ENCODE results near the gene LRRC18. TPM values are rescaled to one million over a fixed set of nuclear protein-coding genes. Genes with fewer than 3 reads are reported as not detected.

LRRC18 gene
- total and polyA plus RNA-seq, 9 donors, result 0.09 to 0.24 (median 0.18) TPM; not detected in 2

- no peaks in the 10 kb centered on the region for H3K9me3 ChIP-seq (replicated peaks; ENCODE audit: control insufficient read depth, low read depth, low read length)
- 88% methylated on average over 5 of the region's 12 CpGs for WGBS (ENCODE audit: insufficient coverage)
- peaks cover 2% of the 10 kb centered on the region for H3K27me3 ChIP-seq (ENCODE audit: control insufficient read depth, insufficient read depth, low read length)
- H3K4me3 ChIP-seq (ENCODE audit: low read length), result no peak overlapping the region
- DNase-seq, result peak; percentile 65
- H3K4me1 ChIP-seq (ENCODE audit: control insufficient read depth, insufficient read depth, low read length), result peaks cover 34% of the 10 kb centered on the region
- no peaks in the 10 kb centered on the region for H3K36me3 ChIP-seq (ENCODE audit: control insufficient read depth, insufficient read depth, low read length)
- H3K27ac ChIP-seq (ENCODE audit: low read length), result no peak overlapping the region
These were observed 7.4 kb upstream of the LRRC18 start for GRCh38 chr10:48946891-48947500.

GRCh38 chr10:48946332-48946731 lies 6.7 kb upstream of the LRRC18 start:
- no peak overlapping the region for H3K27ac ChIP-seq (ENCODE audit: low read length)
- WGBS (ENCODE audit: insufficient coverage), result 100% methylated on average over 2 of the region's 5 CpGs
- peaks cover 2% of the 10 kb centered on the region for H3K27me3 ChIP-seq (ENCODE audit: control insufficient read depth, insufficient read depth, low read length)
- H3K36me3 ChIP-seq (ENCODE audit: control insufficient read depth, insufficient read depth, low read length), result no peaks in the 10 kb centered on the region
- H3K4me1 ChIP-seq (ENCODE audit: control insufficient read depth, insufficient read depth, low read length), result peaks cover 28% of the 10 kb centered on the region
- H3K9me3 ChIP-seq (replicated peaks; ENCODE audit: control insufficient read depth, low read depth, low read length), result no peaks in the 10 kb centered on the region
- H3K4me3 ChIP-seq (ENCODE audit: low read length), result no peak overlapping the region
- no peak for DNase-seq

GRCh38 chr10:48945441-48946130 lies 5.9 kb upstream of the LRRC18 start:
- Histone ChIP-seq H3K4me3 (ENCODE audit: low read length) (no peak overlapping the region), H3K36me3 (ENCODE audit: control insufficient read depth, insufficient read depth, low read length) (no peaks in the 10 kb centered on the region), H3K4me1 (ENCODE audit: control insufficient read depth, insufficient read depth, low read length) (peaks cover 22% of the 10 kb centered on the region), H3K27ac (ENCODE audit: low read length) (peak overlapping the region; percentile 55), H3K9me3 (replicated peaks; ENCODE audit: control insufficient read depth, low read depth, low read length) (no peaks in the 10 kb centered on the region), H3K27me3 (ENCODE audit: control insufficient read depth, insufficient read depth, low read length) (no peaks in the 10 kb centered on the region)
- peak; percentile 73 for DNase-seq
- 32% methylated on average over 4 of the region's 6 CpGs for WGBS (ENCODE audit: insufficient coverage)

GRCh38 chr10:48944171-48944570 lies 4.5 kb upstream of the LRRC18 start:
- Histone ChIP-seq H3K36me3 (ENCODE audit: control insufficient read depth, insufficient read depth, low read length) (no peaks in the 10 kb centered on the region), H3K27me3 (ENCODE audit: control insufficient read depth, insufficient read depth, low read length) (no peaks in the 10 kb centered on the region), H3K4me3 (ENCODE audit: low read length) (no peak overlapping the region), H3K27ac (ENCODE audit: low read length) (no peak overlapping the region), H3K9me3 (replicated peaks; ENCODE audit: control insufficient read depth, low read depth, low read length) (no peaks in the 10 kb centered on the region), H3K4me1 (ENCODE audit: control insufficient read depth, insufficient read depth, low read length) (peaks cover 22% of the 10 kb centered on the region)
- WGBS (ENCODE audit: insufficient coverage), result 88% methylated on average over 2 of the region's 3 CpGs
- DNase-seq, result no peak

GRCh38 chr10:48943096-48943495 lies 3.5 kb upstream of the LRRC18 start:
- Histone ChIP-seq H3K27me3 (ENCODE audit: control insufficient read depth, insufficient read depth, low read length) (no peaks in the 10 kb centered on the region), H3K27ac (ENCODE audit: low read length) (no peak overlapping the region), H3K4me1 (ENCODE audit: control insufficient read depth, insufficient read depth, low read length) (peaks cover 22% of the 10 kb centered on the region), H3K9me3 (replicated peaks; ENCODE audit: control insufficient read depth, low read depth, low read length) (no peaks in the 10 kb centered on the region), H3K4me3 (ENCODE audit: low read length) (no peak overlapping the region), H3K36me3 (ENCODE audit: control insufficient read depth, insufficient read depth, low read length) (no peaks in the 10 kb centered on the region)
- WGBS (ENCODE audit: insufficient coverage), result 94% methylated on average over 9 of the region's 10 CpGs
- DNase-seq, result no peak

- Histone ChIP-seq H3K27ac (ENCODE audit: low read length) (no peak overlapping the region), H3K9me3 (replicated peaks; ENCODE audit: control insufficient read depth, low read depth, low read length) (no peaks in the 10 kb centered on the region), H3K27me3 (ENCODE audit: control insufficient read depth, insufficient read depth, low read length) (no peaks in the 10 kb centered on the region), H3K4me1 (ENCODE audit: control insufficient read depth, insufficient read depth, low read length) (peaks cover 10% of the 10 kb centered on the region), H3K36me3 (ENCODE audit: control insufficient read depth, insufficient read depth, low read length) (no peaks in the 10 kb centered on the region), H3K4me3 (ENCODE audit: low read length) (no peak overlapping the region)
- no peak for DNase-seq
- 80% methylated on average over 5 of the region's 10 CpGs for WGBS (ENCODE audit: insufficient coverage)
These were observed 1.9 kb upstream of the LRRC18 start for GRCh38 chr10:48941427-48942075.

DNA sequence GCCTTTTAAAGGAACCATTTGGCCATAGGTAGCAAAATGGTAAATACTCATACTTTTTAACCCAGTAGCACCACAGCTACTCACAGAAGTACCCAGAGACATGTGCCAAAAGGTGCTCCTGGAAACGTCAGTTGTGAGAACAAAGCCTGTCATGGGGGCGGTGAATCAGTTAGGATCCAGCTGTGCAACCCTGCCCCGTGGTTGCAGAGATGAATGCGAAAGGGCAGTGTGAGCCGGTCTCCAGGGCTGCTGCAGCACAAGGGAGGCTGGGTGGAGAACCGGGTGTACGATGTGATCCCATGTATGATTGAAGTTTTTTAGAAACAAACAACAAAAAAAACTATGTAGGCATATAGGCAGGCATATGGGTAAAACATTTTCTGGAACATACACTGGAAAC lies 1.3 kb upstream of the LRRC18 start:
- peaks cover 10% of the 10 kb centered on the region for H3K4me1 ChIP-seq (ENCODE audit: control insufficient read depth, insufficient read depth, low read length)
- DNase-seq, result no peak
- H3K27me3 ChIP-seq (ENCODE audit: control insufficient read depth, insufficient read depth, low read length), result no peaks in the 10 kb centered on the region
- WGBS (ENCODE audit: insufficient coverage), result 47% methylated on average over 3 of the region's 7 CpGs
- no peaks in the 10 kb centered on the region for H3K9me3 ChIP-seq (replicated peaks; ENCODE audit: control insufficient read depth, low read depth, low read length)
- no peak overlapping the region for H3K27ac ChIP-seq (ENCODE audit: low read length)
- H3K36me3 ChIP-seq (ENCODE audit: control insufficient read depth, insufficient read depth, low read length), result no peaks in the 10 kb centered on the region
- H3K4me3 ChIP-seq (ENCODE audit: low read length), result no peak overlapping the region

DNA sequence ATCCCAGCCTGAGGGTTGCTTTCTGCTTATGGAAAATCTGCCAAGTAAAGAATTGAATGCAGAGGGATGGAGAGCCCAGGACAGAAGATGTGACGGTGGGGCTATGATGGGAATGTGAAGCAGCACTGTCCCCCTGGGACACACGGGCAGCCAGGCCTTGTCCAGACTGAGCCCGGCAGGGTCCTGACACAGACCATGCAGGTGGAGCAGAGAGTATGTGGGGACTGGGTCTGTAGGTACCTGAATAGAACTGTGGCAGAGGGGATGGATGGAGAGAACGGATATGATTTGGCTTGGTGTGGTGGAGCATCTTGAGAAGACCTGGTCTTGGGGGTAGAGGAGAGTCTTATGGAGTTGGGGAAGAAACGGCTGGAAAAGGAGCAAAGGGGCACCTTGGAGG lies 732 bp upstream of the LRRC18 start:
- Histone ChIP-seq H3K9me3 (replicated peaks; ENCODE audit: control insufficient read depth, low read depth, low read length) (no peaks in the 10 kb centered on the region), H3K27ac (ENCODE audit: low read length) (no peak overlapping the region), H3K4me1 (ENCODE audit: control insufficient read depth, insufficient read depth, low read length) (peaks cover 5% of the 10 kb centered on the region), H3K27me3 (ENCODE audit: control insufficient read depth, insufficient read depth, low read length) (no peaks in the 10 kb centered on the region), H3K4me3 (ENCODE audit: low read length) (no peak overlapping the region), H3K36me3 (ENCODE audit: control insufficient read depth, insufficient read depth, low read length) (no peaks in the 10 kb centered on the region)
- 96% methylated on average over 4 of the region's 5 CpGs for WGBS (ENCODE audit: insufficient coverage)
- DNase-seq, result no peak

- H3K27ac ChIP-seq (ENCODE audit: low read length), result no peak overlapping the region
- no peak for DNase-seq
- no peak overlapping the region for H3K4me3 ChIP-seq (ENCODE audit: low read length)
- WGBS (ENCODE audit: insufficient coverage), result 84% methylated on average over 3 of the region's 6 CpGs
- no peaks in the 10 kb centered on the region for H3K4me1 ChIP-seq (ENCODE audit: control insufficient read depth, insufficient read depth, low read length)
- H3K9me3 ChIP-seq (replicated peaks; ENCODE audit: control insufficient read depth, low read depth, low read length), result no peaks in the 10 kb centered on the region
- H3K27me3 ChIP-seq (ENCODE audit: control insufficient read depth, insufficient read depth, low read length), result no peaks in the 10 kb centered on the region
- H3K36me3 ChIP-seq (ENCODE audit: control insufficient read depth, insufficient read depth, low read length), result no peaks in the 10 kb centered on the region
These were observed 577 bp downstream of the LRRC18 start for GRCh38 chr10:48938990-48939536.

GRCh38 chr10:48938281-48938680 lies 1.4 kb downstream of the LRRC18 start:
- Histone ChIP-seq H3K27me3 (ENCODE audit: control insufficient read depth, insufficient read depth, low read length) (no peaks in the 10 kb centered on the region), H3K36me3 (ENCODE audit: control insufficient read depth, insufficient read depth, low read length) (no peaks in the 10 kb centered on the region), H3K4me3 (ENCODE audit: low read length) (no peak overlapping the region), H3K4me1 (ENCODE audit: control insufficient read depth, insufficient read depth, low read length) (no peaks in the 10 kb centered on the region), H3K9me3 (replicated peaks; ENCODE audit: control insufficient read depth, low read depth, low read length) (no peaks in the 10 kb centered on the region), H3K27ac (ENCODE audit: low read length) (no peak overlapping the region)
- no peak for DNase-seq
- WGBS (ENCODE audit: insufficient coverage), result 100% methylated on average over 1 of the region's 2 CpGs

Measured in muscle of leg (tissue), 11 donors.